Measurements from ENCODE around the gene FOXA3. TPM values are rescaled to one million over a fixed set of nuclear protein-coding genes. Genes with fewer than 3 reads are reported as not detected.
A peak's percentile ranks its signal among the peaks of the same experiment; 100 is the strongest.

FOXA3 gene
- total RNA-seq, 1 donor from 2014 or later = 7.3 TPM

DNA sequence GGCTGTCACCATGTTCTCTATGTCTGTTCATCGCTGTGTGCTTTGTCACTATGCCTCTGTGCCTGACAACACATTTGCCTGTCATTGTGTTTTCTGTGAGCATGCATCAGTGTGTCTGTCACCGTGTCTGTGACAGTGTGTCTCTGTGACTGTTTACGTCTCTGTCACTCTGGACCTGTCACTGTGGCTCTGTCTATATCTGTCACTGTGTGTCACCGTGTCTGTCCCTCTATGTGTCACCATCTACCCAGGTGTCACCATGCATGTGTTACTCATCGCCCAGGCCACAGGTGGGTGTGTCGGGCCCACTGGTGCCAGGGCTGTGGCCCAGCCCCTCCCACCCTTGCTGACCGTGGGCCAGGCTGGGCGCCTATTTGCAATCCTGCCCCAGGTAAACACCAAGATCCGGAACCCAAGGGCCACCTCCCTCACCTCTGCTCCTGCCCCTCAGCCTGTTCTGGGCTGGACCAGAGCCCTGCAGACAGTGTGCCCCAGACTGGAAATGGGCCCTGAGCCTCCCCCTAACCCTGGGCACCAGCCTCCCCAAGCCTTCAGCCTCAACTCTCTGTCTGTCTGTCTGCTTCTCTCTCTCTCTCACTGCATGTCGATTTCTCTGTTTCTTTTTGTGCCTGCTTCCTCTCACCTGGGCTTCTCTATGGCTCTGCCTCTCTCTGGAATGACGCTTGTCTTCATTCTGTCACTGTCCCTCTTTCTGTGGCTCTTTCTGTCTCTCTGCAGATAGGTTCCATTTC lies 14.1 kb downstream of the FOXA3 start:
- H2AFZ ChIP-seq (replicated peaks) = no peak overlapping the region
- no peak overlapping the region for H3K4me3 Mint-ChIP-seq
- no peak overlapping the region for H3K4me3 ChIP-seq
- H3F3A ChIP-seq (ENCODE audit: low read depth) = peaks cover 18% of the 10 kb centered on the region
- no peaks in the 10 kb centered on the region for H3K27me3 ChIP-seq
- H3K4me1 Mint-ChIP-seq = peaks cover 46% of the 10 kb centered on the region
- no peak for TF ChIP-seq EZH2 (IDR thresholded peaks at IDR 0.05)
- no peak for TF ChIP-seq EZH2phosphoT487 (IDR thresholded peaks at IDR 0.05)
- TF ChIP-seq, protein P1, sequence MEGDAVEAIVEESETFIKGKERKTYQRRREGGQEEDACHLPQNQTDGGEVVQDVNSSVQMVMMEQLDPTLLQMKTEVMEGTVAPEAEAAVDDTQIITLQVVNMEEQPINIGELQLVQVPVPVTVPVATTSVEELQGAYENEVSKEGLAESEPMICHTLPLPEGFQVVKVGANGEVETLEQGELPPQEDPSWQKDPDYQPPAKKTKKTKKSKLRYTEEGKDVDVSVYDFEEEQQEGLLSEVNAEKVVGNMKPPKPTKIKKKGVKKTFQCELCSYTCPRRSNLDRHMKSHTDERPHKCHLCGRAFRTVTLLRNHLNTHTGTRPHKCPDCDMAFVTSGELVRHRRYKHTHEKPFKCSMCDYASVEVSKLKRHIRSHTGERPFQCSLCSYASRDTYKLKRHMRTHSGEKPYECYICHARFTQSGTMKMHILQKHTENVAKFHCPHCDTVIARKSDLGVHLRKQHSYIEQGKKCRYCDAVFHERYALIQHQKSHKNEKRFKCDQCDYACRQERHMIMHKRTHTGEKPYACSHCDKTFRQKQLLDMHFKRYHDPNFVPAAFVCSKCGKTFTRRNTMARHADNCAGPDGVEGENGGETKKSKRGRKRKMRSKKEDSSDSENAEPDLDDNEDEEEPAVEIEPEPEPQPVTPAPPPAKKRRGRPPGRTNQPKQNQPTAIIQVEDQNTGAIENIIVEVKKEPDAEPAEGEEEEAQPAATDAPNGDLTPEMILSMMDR (IDR thresholded peaks at IDR 0.05) = no peak
- H3K9me3 Mint-ChIP-seq = no peaks in the 10 kb centered on the region
- peaks cover 2% of the 10 kb centered on the region for H3K36me3 Mint-ChIP-seq
- no peaks in the 10 kb centered on the region for H3K9me3 ChIP-seq (ENCODE audit: low read depth)
- H3K36me3 ChIP-seq = no peaks in the 10 kb centered on the region
- no peak overlapping the region for H3K4me2 ChIP-seq
- peaks cover 4% of the 10 kb centered on the region for H4K20me1 ChIP-seq (ENCODE audit: low read depth)
- DNase-seq (ENCODE audit: low spot score) = no peak
- H3K27ac ChIP-seq = no peak overlapping the region
- no peaks in the 10 kb centered on the region for H3K79me2 ChIP-seq (ENCODE audit: low read depth)
- H3K4me1 ChIP-seq = peaks cover 26% of the 10 kb centered on the region
- H3K27me3 Mint-ChIP-seq (ENCODE audit: insufficient read depth, low read depth) = peaks cover 17% of the 10 kb centered on the region
- H3K9ac ChIP-seq = no peak overlapping the region
- H3K27ac Mint-ChIP-seq = peak overlapping the region; percentile 3

GRCh38 chr19:45879055-45879454 lies 14.9 kb downstream of the FOXA3 start:
- Histone ChIP-seq H3F3A (ENCODE audit: low read depth) (peaks cover 19% of the 10 kb centered on the region), H4K20me1 (ENCODE audit: low read depth) (peaks cover 11% of the 10 kb centered on the region), H3K9me3 (ENCODE audit: low read depth) (no peaks in the 10 kb centered on the region), H3K4me1 (peaks cover 27% of the 10 kb centered on the region), H3K36me3 (no peaks in the 10 kb centered on the region), H3K9ac (no peak overlapping the region), H3K4me3 (no peak overlapping the region), H3K79me2 (ENCODE audit: low read depth) (peaks cover 5% of the 10 kb centered on the region), H2AFZ (replicated peaks) (no peak overlapping the region), H3K27ac (no peak overlapping the region), H3K4me2 (no peak overlapping the region), H3K27me3 (no peaks in the 10 kb centered on the region)
- no peaks in the 10 kb centered on the region for H3K9me3 Mint-ChIP-seq
- TF ChIP-seq EZH2phosphoT487 (IDR thresholded peaks at IDR 0.05) = no peak
- no peak for TF ChIP-seq EZH2 (IDR thresholded peaks at IDR 0.05)
- TF ChIP-seq, protein P1 (IDR thresholded peaks at IDR 0.05) = no peak
- H3K4me1 Mint-ChIP-seq = peaks cover 49% of the 10 kb centered on the region
- H3K4me3 Mint-ChIP-seq = peak overlapping the region; percentile 64
- H3K27ac Mint-ChIP-seq = peak overlapping the region; percentile 70
- no peak for DNase-seq (ENCODE audit: low spot score)
- H3K36me3 Mint-ChIP-seq = peaks cover 4% of the 10 kb centered on the region
- H3K27me3 Mint-ChIP-seq (ENCODE audit: insufficient read depth, low read depth) = peaks cover 19% of the 10 kb centered on the region

DNA sequence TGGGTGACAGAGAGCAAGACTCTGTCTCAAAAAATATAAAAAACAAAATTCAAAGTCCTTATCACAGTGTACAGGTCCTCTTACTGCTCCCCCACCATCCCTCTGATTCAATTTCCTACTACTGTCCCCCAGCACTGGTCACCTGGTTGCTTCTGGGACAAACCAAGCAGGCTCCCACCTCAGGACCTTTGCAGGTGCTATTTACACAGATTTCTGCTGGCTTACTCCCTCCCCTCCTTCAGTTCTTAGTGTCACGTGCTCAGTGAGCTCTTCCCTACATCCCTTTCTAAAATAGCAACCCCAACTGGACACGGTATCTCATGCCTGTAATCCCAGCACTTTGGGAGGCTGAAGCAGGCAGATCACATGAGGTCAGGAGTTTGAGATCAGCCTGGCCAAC lies 15.8 kb downstream of the FOXA3 start:
- peaks cover 46% of the 10 kb centered on the region for H3K4me1 Mint-ChIP-seq
- H3K9me3 Mint-ChIP-seq = no peaks in the 10 kb centered on the region
- H3K9me3 ChIP-seq (ENCODE audit: low read depth) = no peaks in the 10 kb centered on the region
- no peaks in the 10 kb centered on the region for H3K36me3 ChIP-seq
- TF ChIP-seq EZH2phosphoT487 (IDR thresholded peaks at IDR 0.05) = no peak
- TF ChIP-seq, protein P1 (IDR thresholded peaks at IDR 0.05) = no peak
- no peak for TF ChIP-seq EZH2 (IDR thresholded peaks at IDR 0.05)
- peaks cover 4% of the 10 kb centered on the region for H3K36me3 Mint-ChIP-seq
- peaks cover 29% of the 10 kb centered on the region for H3K4me1 ChIP-seq
- no peaks in the 10 kb centered on the region for H3K27me3 ChIP-seq
- no peak for DNase-seq (ENCODE audit: low spot score)
- peak overlapping the region; percentile 12 for H3K4me3 Mint-ChIP-seq
- no peak overlapping the region for H2AFZ ChIP-seq (replicated peaks)
- peaks cover 20% of the 10 kb centered on the region for H4K20me1 ChIP-seq (ENCODE audit: low read depth)
- H3K4me3 ChIP-seq = no peak overlapping the region
- no peak overlapping the region for H3K27ac Mint-ChIP-seq
- H3K9ac ChIP-seq = no peak overlapping the region
- peaks cover 14% of the 10 kb centered on the region for H3K79me2 ChIP-seq (ENCODE audit: low read depth)
- no peak overlapping the region for H3K27ac ChIP-seq
- peaks cover 22% of the 10 kb centered on the region for H3F3A ChIP-seq (ENCODE audit: low read depth)
- H3K4me2 ChIP-seq = no peak overlapping the region
- H3K27me3 Mint-ChIP-seq (ENCODE audit: insufficient read depth, low read depth) = peaks cover 16% of the 10 kb centered on the region

Data from neural progenitor cell (in vitro differentiated cells).